Parathyroid adenoma (tissue), 2 donors: Measurements from ENCODE around the gene NAV2.

Experiments
- H2AFZ ChIP-seq: fragments of 300-600 bp; sonication (generic); one replicate; pipeline ENCODE4 v1.7.0; 2017; ENCODE audit warnings: antibody characterized with exemption, mild to moderate bottlenecking
- H3K27ac ChIP-seq: fragments of 300-600 bp; sonication (generic); one replicate; pipeline ENCODE4 v1.7.0; 2017
- H3K27me3 ChIP-seq: fragments of 300-600 bp; sonication (generic); one replicate; pipeline ENCODE4 v1.7.0; 2017; ENCODE audit warnings: low read length; ENCODE audit not compliant: control insufficient read depth, insufficient read depth
- H3K36me3 ChIP-seq: fragments of 300-600 bp; sonication (generic); one replicate; pipeline ENCODE4 v1.7.0; 2017; ENCODE audit warnings: low read length; ENCODE audit not compliant: control insufficient read depth, insufficient read depth
- H3K4me1 ChIP-seq: fragments of 300-600 bp; sonication (generic); one replicate; pipeline ENCODE4 v1.7.0; 2017; ENCODE audit warnings: control low read depth
- H3K4me2 ChIP-seq: fragments of 300-600 bp; sonication (generic); one replicate; pipeline ENCODE4 v1.7.0; 2017; ENCODE audit warnings: low read length
- H3K4me3 ChIP-seq: fragments of 300-600 bp; sonication (generic); one replicate; pipeline ENCODE4 v1.7.0; 2017; ENCODE audit warnings: low read depth, low read length
- H3K79me2 ChIP-seq: fragments of 300-600 bp; sonication (generic); one replicate; pipeline ENCODE4 v1.7.0; 2017; ENCODE audit warnings: control low read depth
- H3K9ac ChIP-seq: fragments of 300-600 bp; sonication (generic); one replicate; pipeline ENCODE4 v1.7.0; 2017; ENCODE audit warnings: mild to moderate bottlenecking
- H3K9me3 ChIP-seq: fragments of 300-600 bp; sonication (generic); one replicate; pipeline ENCODE4 v1.7.0; 2017; ENCODE audit warnings: low read length; ENCODE audit not compliant: control insufficient read depth
- CTCF ChIP-seq: fragments of 300-600 bp; sonication (generic); IDR thresholded peaks from one replicate; pipeline ENCODE4 v1.7.0; 2017; ENCODE audit warnings: antibody characterized with exemption, mild to moderate bottlenecking
- donor health status: primary hyperparathyroidism.

Gene NAV2

GRCh38 chr11:19862091-19862490 is 149.5 kb downstream of the NAV2 start:
- no peak for TF ChIP-seq CTCF
- no peak overlapping the region for H3K27ac ChIP-seq
- no peak overlapping the region for H3K4me3 ChIP-seq
- H3K36me3 ChIP-seq = no peaks in the 10 kb centered on the region
- no peaks in the 10 kb centered on the region for H3K4me1 ChIP-seq
- H3K79me2 ChIP-seq = no peaks in the 10 kb centered on the region
- H3K9ac ChIP-seq = no peak overlapping the region
- no peak overlapping the region for H2AFZ ChIP-seq
- no peak overlapping the region for H3K4me2 ChIP-seq
- H3K9me3 ChIP-seq = no peaks in the 10 kb centered on the region
- no peaks in the 10 kb centered on the region for H3K27me3 ChIP-seq

- H3K79me2 ChIP-seq = no peaks in the 10 kb centered on the region
- no peak overlapping the region for H3K9ac ChIP-seq
- no peaks in the 10 kb centered on the region for H3K9me3 ChIP-seq
- no peak overlapping the region for H3K4me2 ChIP-seq
- H3K4me3 ChIP-seq = no peak overlapping the region
- H3K27me3 ChIP-seq = no peaks in the 10 kb centered on the region
- H3K4me1 ChIP-seq = no peaks in the 10 kb centered on the region
- no peak overlapping the region for H3K27ac ChIP-seq
- no peak overlapping the region for H2AFZ ChIP-seq
- TF ChIP-seq CTCF = no peak
- H3K36me3 ChIP-seq = no peaks in the 10 kb centered on the region
Observed at GRCh38 chr11:19864141-19865140, 151.8 kb downstream of the NAV2 start.

- Histone ChIP-seq H3K27me3 (no peaks in the 10 kb centered on the region), H3K27ac (no peak overlapping the region), H3K9ac (no peak overlapping the region), H3K9me3 (no peaks in the 10 kb centered on the region), H3K79me2 (no peaks in the 10 kb centered on the region), H3K4me1 (no peaks in the 10 kb centered on the region), H3K4me3 (no peak overlapping the region), H3K4me2 (no peak overlapping the region), H3K36me3 (no peaks in the 10 kb centered on the region), H2AFZ (no peak overlapping the region)
- TF ChIP-seq CTCF = no peak
Observed at GRCh38 chr11:19866037-19866436, 153.4 kb downstream of the NAV2 start.

- Histone ChIP-seq H3K27me3 (no peaks in the 10 kb centered on the region), H3K4me1 (no peaks in the 10 kb centered on the region), H3K27ac (no peak overlapping the region), H3K36me3 (no peaks in the 10 kb centered on the region), H2AFZ (no peak overlapping the region), H3K9me3 (no peaks in the 10 kb centered on the region), H3K4me3 (no peak overlapping the region), H3K4me2 (no peak overlapping the region), H3K9ac (no peak overlapping the region), H3K79me2 (no peaks in the 10 kb centered on the region)
- TF ChIP-seq CTCF = no peak
Observed at GRCh38 chr11:19866521-19866920, 153.9 kb downstream of the NAV2 start.
